AG09319 (cell line): ENCODE measurements around the gene TBC1D22A.

Source experiments
- DNase-seq: peaks from one replicate; pipeline ENCODE4 v3.0.0-alpha.2; 2010; ENCODE audit warnings: low read depth; ENCODE audit errors: extremely low read depth
- CTCF ChIP-seq: IDR thresholded peaks from 2 replicates; pipeline ENCODE4 v1.5.1; 2011; ENCODE audit warnings: low read depth, mild to moderate bottlenecking, inconsistent platforms, low read length, moderate library complexity

Gene TBC1D22A

DNA sequence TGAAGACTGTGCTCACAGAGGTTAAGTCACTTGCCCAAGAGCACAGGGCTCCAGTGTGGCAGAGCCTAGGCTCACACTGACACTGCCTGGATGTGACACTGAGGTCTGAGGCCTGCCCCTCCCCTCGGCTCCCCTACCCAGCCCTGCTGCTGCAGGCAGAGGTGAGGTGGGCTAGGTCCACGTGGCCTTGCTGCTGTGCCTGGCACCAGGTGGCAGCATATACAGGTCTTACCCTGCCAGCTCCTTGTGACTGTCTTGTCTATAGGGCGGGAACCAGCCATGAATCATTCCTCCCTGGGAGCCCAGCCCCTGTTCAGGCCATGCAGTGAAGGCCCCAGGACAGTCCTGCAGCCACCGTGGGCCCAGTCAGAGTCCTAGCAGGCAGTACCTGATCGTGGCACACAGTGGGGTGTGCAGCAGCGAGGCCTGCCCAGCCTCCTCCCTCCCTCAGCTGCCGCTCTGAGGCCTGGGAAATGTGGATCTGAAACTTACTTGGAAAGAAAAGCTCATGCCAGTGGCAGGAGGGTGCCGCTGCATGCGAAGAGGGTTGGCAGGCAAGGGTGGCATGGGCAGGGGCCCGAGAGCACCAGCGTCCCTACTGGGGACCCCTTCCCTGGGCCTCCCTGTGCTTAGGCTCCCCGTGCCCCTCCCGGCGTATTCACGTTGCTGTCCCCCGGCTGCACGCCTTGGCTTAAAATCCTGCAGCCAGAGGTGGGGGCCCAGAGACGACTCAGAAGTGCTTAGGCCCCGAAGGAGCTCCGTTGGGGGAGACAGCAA lies 23.2 kb upstream of the TBC1D22A start:
- no peak for DNase-seq
- peak; percentile 16 for TF ChIP-seq CTCF

- TF ChIP-seq CTCF, result no peak
- DNase-seq, result no peak
Measured at GRCh38 chr22:46740910-46741780, 21.3 kb upstream of the TBC1D22A start.

DNA sequence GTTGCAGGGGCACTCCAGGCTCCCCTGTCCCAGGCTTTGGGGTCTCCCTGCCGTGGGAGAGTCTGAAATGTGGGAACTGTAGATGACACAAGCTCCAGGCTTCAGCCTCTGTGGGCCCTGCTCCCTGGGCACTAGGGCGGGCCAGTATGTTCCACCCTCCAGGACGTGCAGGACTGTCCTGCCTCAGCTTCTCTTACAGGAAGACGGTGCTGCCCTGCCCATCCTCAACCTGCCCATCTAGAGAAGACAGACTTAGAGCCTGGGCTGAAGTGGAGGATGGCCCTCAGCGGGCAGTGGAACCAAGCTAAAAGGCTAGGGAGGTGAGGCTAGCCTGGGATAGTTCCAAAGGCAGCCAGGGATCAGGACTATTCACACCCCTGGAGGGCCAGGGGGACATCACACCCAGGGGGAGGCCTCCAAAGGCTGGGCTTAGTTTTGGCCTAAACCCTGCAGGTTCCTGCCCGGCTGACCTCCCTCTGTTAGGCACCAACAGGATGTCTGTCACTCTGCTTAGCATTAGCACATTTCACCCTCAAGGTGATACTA lies 20.4 kb upstream of the TBC1D22A start:
- no peak for TF ChIP-seq CTCF
- DNase-seq, result no peak

- TF ChIP-seq CTCF, result no peak
- DNase-seq, result no peak
Measured at GRCh38 chr22:46742576-46743221, 19.8 kb upstream of the TBC1D22A start.

GRCh38 chr22:46744581-46744980 lies 17.9 kb upstream of the TBC1D22A start:
- no peak for TF ChIP-seq CTCF
- no peak for DNase-seq

DNA sequence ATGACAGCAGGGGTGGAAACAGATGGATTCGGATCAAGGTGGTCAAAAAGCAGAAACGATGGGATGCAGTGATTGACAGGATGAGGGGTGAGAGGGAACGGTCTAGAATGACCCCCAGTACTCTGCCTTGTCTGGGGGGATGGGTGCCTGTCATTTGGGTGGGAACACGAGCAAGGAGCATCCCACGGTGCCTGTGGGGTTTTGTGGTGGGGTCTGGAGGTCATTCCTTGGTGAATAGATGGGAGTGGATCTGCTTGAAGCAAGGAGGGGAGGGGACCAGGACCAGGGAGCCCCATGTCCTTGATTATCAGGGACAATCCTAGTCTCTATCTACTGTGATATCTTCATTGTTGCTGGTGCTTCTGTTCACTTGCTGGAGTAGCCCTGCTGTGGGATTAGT lies 16.3 kb upstream of the TBC1D22A start:
- no peak for DNase-seq
- TF ChIP-seq CTCF, result no peak
